Spleen (tissue), 7 donors: ENCODE data around the gene FAM83G.

Experiments used
- CTCF ChIP-seq, 11 experiments: fragments of 200-600 bp in 7 of 11; fragments of 450-650 bp in 4 of 11; sonication (generic) in 4 of 11; IDR thresholded peaks in 8 of 11; conservative IDR thresholded peaks in 3 of 11; 1 replicate in 7 of 11; 2 replicates in 4 of 11; pipeline versions ENCODE4 v1.4.0 to v1.8.0; 2016 to 2021; ENCODE audit warnings: antibody characterized with exemption in 11 of 11, inconsistent platforms in 4 of 11, mild to moderate bottlenecking in 1 of 11
- POLR2A ChIP-seq, 3 donors: fragments of 450-650 bp; IDR thresholded peaks; one replicate each; pipeline ENCODE4 v1.5.1; 2017; ENCODE audit warnings: antibody characterized with exemption in 3 of 3, mild to moderate bottlenecking in 1 of 3
- donor health status: DM: no; HTN: no; CAD: no; lungs with moderate emphysema.
- donor health status: DM: no; HTN: no; CAD: no.
- donor health status: DM: no; HTN: no; CAD: no.

GRCh38 chr17:18928628-18929125 lies 75.9 kb downstream of the FAM83G start:
- TF ChIP-seq POLR2A (IDR thresholded peaks at IDR 0.05) (no peak), CTCF (IDR thresholded peaks at IDR 0.05 in 8 of 11, conservative IDR thresholded peaks at IDR 0.05 in 3 of 11) (no peak)
